Measurements from ENCODE around the gene LYSMD4.

The LYSMD4 gene

GRCh38 chr15:99729920-99730319, 3.3 kb downstream of the LYSMD4 start:
- DNase-seq = peak; percentile 22

- DNase-seq = no peak
These were observed 3.9 kb downstream of the LYSMD4 start for GRCh38 chr15:99729327-99729726.

GRCh38 chr15:99728916-99729315, 4.3 kb downstream of the LYSMD4 start:
- no peak for DNase-seq

GRCh38 chr15:99727733-99728132, 5.5 kb downstream of the LYSMD4 start:
- no peak for DNase-seq

GRCh38 chr15:99727330-99727729, 5.9 kb downstream of the LYSMD4 start:
- DNase-seq = no peak

- no peak for DNase-seq
These were observed 6.9 kb downstream of the LYSMD4 start for GRCh38 chr15:99726333-99726732.

- no peak for DNase-seq
These were observed 10.8 kb downstream of the LYSMD4 start for GRCh38 chr15:99722406-99722805.

- no peak for DNase-seq
These were observed 11.3 kb downstream of the LYSMD4 start for GRCh38 chr15:99721896-99722295.

GRCh38 chr15:99721104-99721778, 12.0 kb downstream of the LYSMD4 start:
- no peak for DNase-seq

- no peak for DNase-seq
These were observed 12.7 kb downstream of the LYSMD4 start for GRCh38 chr15:99720533-99720932.

- peak; percentile 15 for DNase-seq
These were observed 14.1 kb downstream of the LYSMD4 start for GRCh38 chr15:99719096-99719541.

GRCh38 chr15:99718421-99718820, 14.8 kb downstream of the LYSMD4 start:
- no peak for DNase-seq

- DNase-seq = no peak
These were observed 15.9 kb downstream of the LYSMD4 start for GRCh38 chr15:99717161-99718009.

GRCh38 chr15:99716540-99717095, 16.6 kb downstream of the LYSMD4 start:
- DNase-seq = no peak

GRCh38 chr15:99712415-99712814, 20.8 kb downstream of the LYSMD4 start:
- no peak for DNase-seq

GRCh38 chr15:99711625-99712024, 21.6 kb downstream of the LYSMD4 start:
- DNase-seq = no peak

GRCh38 chr15:99709243-99709986, 23.8 kb downstream of the LYSMD4 start:
- no peak for DNase-seq

GRCh38 chr15:99708563-99708962, 24.7 kb downstream of the LYSMD4 start:
- no peak for DNase-seq

GRCh38 chr15:99707473-99708270, 25.6 kb downstream of the LYSMD4 start:
- DNase-seq = no peak

GRCh38 chr15:99706557-99707303, 26.5 kb downstream of the LYSMD4 start:
- DNase-seq = no peak

- DNase-seq = peak; percentile 74
These were observed 28.8 kb downstream of the LYSMD4 start for GRCh38 chr15:99704444-99704838.
